Fibroblast of skin of back (primary cell): ENCODE results near the gene S100A11.

ENCODE experiments used
- DNase-seq: peaks from one replicate; pipeline ENCODE4 v3.0.0-alpha.2; 2013

The S100A11 gene

DNA sequence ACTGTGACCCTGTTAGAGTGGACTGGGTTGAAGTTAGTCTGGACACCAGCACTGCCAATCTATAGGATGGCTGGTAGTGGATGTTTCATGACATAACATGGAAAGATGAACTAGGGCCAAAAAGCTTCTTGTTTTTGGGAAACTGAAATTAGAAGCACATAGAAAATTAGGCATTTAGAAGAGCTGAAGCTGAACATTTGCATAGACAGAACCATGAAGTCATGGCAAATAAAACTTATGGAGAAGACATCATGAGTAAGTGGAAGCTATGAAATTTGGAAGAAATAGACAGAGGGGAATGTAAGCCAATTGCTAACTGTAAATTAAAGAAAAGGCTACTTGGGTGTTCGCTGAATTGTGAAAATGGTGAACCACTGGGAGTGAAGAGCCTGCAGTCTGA is 2.7 kb upstream of the S100A11 start:
- no peak for DNase-seq

DNA sequence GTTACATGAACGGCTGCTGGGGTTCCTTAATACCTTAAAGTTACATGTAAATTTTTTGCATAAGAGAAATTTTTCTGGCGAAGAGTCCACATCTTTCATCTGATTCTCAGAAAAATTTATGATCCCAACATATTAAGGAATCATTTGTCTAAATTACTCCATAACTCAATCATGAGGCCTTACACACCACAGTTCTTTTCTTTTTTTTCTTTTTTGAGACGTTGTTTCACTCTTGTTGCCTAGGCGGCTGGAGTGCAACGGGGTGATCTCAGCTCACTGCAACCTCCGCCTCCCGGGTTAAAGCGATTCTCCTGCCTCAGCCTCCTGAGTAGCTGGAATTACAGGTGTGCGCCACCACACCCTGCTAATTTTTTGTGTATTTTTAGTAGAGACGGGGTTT is 2.1 kb upstream of the S100A11 start:
- DNase-seq: no peak

DNA sequence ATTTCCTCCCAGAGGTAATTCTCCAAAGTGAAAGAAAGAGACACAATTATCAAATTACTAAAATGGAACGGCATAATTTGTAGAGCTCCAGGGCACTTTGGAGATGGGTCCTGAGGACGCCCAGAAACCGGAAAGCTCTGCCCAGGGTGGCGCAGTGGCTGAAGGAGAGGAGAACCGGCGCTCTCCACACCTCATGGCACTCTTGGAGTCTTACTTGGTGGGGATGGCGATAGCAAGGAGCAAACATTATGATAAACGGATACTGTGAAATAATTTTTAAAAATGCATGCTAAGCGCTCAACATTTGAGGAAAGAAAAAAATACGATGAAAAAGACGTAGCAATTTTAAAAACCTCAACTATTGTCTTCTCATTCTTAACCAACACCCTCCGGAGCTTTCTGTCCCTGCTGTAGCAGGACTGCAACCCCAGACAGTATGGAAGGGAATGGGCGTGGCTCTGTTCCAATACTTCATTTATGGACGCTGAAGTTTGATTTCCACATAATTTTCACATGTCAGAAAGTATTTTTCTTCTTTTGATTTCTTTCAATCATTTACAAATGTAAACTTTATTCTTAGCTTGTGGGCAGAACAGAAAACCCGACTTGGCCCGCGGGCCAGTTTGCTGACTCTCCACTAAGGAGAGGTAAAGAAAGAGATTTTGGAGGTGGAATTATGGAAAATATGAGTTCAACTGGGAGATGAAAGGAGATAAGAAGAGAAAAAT is 1.1 kb downstream of the S100A11 start:
- DNase-seq: peak; percentile 34

DNA sequence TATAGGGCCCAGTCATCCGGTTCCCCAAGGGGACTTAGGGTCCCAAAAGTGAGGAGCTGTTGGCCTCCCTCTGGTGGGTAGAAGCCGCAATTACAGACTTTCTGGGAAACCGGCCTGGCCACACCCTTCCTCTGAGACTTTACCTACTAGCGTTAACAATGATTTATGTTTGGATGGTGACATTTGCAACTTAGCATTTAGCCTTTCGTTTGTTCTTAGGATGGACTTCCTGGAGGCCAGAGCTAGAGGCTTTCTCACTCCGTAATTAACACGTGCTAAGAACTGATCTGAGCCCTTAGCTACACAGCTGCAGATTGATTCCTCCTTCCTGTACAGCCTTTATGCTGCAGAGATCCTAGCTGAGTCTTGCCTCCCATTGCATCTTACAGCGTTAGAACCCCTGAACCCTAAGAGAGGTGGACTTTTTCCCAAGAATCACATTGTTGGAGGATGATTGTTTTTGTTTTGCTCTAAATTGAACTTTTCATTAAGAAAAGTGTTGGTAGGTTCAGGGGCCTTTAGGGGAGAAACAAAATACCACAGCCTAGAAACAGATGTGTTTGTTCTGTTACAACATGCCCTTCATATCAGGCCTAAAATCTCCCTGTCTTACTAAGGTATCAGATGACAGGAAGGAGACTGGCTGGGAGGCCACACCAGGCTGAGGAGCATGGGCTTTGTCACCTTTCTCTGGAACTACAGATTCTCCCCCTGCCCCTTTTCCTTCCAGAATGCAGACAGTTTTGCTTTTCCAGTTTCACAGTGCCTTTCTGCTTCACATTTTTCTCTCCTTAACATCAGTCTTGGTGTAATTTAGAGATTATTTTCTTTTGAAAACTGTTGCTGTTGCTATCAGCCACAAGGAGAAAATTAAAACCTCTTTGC is 1.9 kb downstream of the S100A11 start:
- DNase-seq: peak; percentile 76

DNA sequence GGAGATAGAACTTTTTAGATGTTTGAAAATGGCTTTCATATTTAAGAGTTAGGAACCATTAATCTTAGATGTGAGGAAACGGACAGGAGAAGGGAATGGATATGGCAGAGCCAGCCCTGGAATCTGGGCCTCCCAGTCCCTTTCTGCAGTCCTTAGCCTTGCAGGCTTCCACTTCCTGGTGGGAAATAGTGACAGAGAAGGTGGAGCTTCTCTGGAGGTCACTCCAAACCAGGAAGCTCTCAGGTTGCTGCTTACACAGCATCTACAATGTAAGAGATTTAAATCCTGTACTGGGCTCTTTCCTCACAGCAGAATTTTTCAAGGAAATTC is 2.5 kb downstream of the S100A11 start:
- no peak for DNase-seq

DNA sequence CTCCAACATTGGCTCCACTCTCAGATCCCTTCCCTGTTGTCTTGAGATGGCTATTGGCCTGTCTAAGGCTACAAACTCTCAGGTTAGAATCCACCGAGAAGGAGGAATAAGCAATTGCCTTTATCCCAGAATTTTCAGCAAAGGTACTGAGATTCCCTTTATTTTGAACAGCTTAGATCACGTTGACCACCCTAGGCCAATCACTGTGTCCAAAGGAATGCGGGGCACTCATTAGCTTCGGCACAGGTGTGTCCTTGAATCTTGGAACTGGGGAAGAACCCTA is 6.9 kb downstream of the S100A11 start:
- no peak for DNase-seq

DNA sequence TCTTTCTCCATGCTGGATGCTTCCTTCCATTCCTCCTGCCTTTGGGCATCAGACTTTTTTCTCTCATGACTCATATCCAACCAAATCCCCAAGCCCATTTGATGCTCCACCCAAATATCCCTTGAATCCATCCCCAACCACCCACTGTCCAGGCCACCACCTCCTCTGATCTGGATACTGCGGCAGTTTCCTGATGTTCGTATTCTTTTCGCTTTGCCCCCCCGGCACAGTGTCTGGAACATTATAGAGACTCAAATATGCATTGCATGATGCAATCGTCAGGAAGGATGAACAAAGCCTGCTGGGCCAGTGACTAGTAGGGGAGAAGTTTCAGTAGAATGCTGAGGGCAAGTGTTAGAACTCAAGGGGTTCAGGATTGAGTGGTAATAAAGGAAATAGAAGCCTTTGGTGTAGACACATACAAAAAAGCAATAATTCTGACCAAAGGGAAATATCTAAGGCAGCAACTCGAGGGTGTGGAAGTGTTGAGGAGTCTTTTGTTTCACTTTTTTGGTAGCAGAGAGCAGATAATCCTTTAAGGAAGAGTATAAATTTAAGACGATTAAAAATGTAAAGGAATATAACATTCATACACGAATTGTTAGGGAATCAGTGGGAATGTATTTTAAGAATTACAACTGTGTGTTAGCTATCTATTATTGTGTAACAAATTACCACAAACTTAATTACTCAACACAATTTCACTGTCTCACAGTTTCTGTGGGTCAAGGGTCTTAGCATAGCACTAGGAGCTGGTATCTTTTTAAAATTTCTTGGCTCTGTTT is 7.5 kb downstream of the S100A11 start:
- DNase-seq: peak; percentile 71

DNA sequence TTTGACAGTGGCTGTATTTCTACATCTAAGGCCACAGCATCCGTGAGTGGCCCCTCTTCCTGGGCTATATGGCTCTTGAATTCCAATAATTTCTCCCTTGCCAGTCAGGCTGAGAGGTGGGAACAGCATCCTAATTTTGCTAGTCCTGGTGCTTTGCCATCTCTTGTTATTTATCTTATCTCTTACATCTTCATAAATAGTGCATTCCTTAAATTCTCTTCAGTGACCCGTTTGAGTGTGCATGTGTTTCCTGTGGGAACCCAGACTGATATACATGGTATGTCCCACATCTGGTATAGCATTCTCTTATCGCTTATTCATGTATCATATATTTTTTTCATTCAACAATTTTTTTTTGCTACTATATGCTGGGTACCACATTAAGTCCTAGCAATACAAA is 9.9 kb downstream of the S100A11 start:
- peak; percentile 77 for DNase-seq

DNA sequence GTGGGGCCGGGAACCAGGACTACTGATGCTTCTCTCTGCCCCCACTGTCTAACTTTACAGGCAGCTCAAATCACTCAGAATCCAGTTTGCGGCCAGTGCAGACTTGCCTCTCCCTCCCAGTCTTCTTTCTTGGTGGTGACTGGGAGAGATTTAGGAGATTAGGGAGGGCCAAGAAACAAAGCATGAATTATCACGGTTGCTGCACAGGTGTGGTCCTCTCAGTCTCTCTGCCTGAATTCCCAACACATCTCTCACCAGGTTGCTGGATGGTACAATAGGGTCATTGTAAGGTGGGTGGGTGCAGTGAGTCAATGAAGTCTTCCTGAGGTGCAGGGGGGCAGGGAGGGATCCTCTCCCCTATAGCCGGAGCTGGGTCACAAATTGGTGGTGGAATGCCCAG is 12.6 kb downstream of the S100A11 start:
- DNase-seq: no peak

DNA sequence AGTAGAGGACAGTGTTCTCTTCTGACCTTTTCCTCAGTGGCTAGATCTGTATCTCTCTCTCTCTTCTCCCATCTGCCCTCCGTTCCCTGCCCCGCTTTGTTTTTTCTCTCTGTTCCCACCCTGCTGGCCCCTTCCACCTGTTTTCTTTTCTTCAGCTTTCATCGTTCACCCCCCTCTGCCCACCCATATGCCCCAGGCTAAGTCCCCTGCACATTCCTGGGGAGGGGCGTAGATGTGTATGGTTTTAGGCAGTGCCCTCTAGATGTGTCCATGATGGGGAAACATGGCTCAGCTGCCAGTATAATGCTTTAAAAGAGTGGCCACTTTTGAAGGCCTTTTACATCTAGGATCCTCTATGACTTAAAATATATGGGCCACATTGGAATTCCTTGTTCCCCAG is 13.6 kb downstream of the S100A11 start:
- DNase-seq: no peak

DNA sequence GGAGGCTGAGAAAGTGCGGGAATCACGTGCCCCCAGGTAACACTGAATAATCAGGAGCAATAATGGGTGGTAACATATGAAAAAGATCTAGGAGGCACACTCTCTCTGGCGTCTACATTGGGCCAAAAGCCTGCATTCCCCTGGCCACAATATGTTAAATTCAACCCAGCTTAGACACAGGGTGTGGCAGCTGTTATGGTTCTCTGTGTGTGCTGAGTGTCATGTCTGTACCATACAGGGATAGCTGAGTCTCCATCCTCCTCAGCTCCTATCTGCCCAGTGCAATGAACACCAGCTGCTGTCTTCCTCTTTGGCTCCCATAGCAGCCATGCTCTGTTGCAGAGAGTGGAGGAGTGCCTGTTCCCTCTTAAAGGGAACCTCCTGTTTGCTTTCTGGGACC is 14.3 kb downstream of the S100A11 start:
- DNase-seq: no peak

DNA sequence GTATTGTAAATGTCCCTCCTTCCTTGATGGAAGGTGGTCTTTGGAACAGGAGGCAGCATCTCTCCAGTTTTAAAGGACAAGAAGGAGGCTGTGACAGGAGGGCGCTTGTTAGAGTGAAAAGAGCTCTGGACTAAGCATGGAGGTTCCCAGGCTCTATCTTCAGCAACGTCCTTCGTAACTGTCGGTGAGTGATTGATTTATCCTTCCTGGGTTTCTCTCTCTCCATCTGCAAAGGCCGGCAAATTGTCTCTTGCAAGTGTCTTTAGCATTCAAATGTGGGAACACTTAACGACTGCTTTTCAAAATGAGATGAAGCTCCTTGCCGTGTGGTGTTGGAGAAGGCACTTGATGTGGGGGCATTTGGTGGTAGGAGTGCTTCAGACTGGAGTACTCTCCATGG is 15.2 kb downstream of the S100A11 start:
- DNase-seq: no peak

DNA sequence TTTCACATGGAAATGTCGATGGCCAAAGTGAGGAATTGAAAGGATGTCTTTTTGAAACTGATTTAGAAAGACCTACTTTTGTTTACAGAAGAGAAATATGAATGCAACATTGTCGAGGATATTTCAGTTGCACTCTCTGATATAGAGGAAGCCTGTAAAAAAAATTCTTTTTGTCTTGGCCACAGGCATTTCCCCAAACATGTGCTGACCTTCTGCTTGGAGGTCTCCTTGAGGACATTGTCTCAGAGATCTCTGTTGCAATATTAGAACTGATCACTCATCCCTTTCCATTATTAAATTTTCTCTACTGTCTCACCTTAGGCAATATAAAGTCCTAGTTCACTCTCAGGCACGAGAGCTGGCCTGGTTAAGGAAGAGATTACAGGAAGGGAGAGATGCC is 16.0 kb downstream of the S100A11 start:
- no peak for DNase-seq

DNA sequence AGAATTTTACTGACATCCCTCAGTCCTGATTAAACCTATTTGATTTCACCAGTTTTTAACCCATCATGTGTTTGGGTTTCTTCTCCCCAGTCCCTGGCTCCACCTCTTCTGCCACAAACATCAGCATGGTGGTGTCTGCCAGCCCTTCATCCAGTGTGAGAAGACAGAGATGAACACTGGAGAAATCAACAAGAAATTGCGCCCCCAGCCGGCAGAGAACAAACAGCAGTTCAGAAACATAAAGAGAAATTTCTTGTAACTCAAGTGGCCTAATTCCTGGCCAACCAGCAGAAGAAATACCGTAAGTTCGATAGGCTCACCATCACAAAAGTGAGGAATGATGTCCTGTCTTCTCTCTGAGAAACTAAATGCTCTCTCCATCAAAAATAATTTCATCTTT is 18.3 kb downstream of the S100A11 start:
- no peak for DNase-seq

DNA sequence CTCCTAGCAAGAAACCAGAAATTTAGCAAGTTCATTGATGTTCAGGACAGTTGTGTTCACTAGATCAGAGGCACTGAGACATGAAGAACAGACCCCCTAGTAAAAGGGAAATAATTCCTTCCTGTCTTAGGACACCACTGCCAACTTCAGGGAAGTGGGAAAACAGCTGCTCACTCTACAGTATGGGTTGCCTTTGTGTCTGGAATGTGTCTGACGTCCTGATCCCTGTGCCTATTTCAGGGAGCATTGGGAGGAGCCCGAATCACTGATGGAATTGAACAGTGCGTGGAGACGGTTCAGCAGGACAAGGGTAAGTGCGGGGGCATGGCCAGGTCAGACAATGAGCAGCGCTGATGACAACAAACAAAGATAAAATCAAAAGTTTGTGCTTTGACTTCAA is 21.0 kb downstream of the S100A11 start:
- DNase-seq: no peak

DNA sequence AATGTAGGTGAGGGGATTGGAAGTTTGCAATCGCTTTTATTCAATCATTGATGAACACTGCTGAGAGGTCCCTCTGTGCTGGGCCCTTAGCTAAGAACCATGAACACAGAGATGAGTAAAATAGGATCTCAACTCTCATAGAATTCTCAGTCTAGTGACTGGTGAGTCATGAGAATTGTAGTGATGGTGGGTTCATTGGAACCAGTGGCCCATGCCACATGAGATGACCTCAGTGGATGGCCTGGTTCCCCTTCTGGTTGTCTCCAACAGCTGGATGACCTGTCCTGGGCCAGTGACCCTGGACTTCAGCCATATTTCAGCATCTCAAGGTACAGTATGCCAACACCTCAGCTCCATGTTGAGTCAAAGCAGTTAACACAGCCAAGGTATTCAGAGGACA is 21.9 kb downstream of the S100A11 start:
- no peak for DNase-seq

DNA sequence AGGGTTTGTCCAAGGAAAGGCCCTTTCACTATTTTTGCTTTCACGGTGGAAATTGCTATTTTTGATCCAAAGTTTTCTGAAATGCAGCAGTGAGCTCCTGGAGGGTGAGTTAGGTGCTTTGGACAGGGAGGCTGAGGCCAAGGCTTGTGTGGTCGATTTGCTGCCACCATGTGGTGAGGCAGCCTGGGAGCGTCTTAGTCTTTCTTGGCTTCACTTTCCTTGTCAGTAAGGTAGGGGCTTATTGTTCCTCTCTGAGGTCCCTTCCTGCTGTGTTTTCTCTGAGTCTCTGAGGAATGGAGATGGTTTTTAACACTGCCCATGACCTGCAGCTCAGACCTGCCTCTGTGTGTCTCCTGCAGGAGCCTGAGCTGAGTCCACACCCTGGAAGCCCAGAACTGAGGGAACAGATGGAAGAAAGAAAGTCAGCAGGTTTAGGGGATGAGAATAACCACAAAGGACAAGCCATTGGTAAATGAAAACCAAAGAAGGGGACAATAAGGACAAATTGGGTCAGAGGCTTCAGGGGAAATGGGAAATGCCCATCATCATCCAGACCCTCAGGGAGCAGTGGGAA is 23.1 kb downstream of the S100A11 start:
- DNase-seq: peak; percentile 37

DNA sequence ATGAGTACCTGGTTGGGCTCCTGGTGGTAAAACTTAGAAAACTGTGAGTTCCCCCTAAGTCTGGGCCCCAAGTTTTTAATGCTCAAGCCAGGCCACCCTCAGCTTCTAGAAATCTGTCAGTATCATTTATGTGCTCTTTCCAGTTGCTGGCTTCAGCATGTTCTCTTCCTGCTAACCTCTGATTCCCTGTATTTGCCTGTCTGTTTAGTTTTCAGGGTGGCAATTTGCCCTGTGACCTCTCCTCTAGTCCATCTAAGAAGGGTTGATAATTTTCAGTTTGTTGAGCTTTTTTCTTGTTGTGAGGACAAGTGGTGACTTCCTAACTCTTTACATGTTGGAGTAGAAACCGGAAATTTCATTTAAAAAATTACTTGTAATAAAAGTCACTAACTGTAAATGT is 27.1 kb downstream of the S100A11 start:
- no peak for DNase-seq

DNA sequence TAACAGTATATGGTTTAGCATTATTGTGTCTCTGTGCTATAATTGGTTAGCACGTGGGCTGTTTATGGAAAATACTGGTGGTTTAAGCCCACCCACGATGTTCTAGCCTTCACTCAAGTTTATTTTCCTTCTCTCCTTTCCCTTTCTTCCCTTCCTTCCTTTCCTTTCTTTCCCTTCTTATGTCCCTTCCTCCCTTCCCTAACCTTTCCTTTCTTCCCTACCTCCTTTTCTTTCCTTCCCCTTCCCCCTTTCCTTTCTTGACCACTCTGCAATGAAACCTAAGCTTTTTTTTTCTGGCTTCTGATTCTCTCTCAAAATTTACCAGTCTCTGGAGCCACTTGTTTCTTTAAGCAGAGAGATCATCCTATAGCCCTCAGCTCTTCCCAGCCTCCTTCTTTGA is 29.8 kb downstream of the S100A11 start:
- no peak for DNase-seq

DNA sequence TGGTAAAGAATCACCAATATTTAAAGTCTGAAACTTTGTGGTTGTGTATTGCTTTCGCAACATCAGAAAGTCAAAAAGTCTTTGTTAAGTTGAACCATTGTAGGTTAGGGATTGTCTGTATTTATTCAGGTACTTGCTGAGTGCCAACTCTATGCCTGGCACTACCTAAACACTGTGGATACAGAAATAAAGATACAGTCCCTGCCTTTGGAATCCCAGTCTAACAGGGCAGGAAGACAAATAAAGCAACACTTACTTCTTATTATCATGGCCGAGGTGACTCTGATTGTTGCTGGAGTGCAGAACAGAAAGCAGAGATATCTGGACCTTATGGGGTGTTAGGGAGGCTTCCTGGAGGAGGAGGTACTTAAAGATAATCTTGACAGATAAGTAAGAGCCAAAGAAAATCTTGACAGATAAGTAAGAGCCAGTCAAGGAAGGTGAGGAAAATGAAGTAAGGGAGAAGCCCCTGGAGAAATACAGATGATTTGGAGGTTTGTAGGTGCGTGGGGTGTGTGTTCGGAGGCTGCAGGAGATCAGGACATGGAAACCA is 31.4 kb downstream of the S100A11 start:
- DNase-seq: no peak

DNA sequence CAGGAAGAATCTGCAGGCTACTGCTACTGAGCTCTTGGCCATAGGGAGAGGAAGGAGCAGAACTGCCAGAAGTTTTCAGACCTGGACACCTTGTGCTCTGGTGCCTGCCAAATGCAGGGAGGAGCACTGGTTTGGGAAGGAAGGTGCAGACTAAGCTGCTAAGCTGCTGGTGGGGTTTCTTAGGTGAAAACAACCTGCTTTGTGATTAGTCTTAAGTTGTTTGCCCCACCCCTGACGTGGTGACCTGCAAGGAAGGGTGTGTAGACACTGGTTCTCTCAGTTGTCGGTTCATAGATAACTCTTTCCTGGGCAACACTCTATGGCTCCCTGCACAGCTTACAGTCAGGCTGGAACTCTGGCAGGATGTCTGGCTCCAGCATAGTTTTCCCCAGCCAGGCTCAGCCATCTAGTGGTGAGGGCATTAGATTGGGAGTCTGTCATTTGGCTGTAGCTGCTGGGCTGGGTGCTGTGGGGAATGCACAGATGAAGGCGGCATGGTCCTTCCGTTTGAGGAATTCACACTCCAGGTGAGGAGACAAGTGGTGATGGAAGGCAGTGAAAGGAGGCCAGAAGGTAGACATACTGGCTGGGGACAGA is 32.9 kb downstream of the S100A11 start:
- no peak for DNase-seq

DNA sequence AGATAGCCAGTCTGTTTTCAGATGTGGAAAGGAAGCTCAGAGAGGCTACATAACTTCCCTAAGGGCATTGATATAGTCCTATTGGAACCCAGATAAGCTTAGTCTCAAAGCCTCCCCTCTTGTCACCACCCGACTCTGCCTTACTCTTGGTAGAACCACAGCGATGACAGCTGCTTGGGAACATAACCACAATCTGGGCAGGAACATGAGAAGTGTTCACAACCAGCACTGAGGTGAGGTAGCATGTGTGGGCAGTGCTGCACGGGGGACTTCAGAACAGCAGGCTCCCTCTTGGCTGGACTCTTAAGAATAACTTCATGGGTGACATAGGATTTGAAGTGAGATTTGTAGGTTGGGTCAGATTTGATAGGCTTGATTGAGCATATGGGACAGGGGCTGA is 33.8 kb downstream of the S100A11 start:
- DNase-seq: no peak
